Endometrial microvascular endothelial cells (primary cell): Measurements from ENCODE around the gene ASF1B. TPM values are rescaled to one million over a fixed set of nuclear protein-coding genes. Genes with fewer than 3 reads are reported as not detected.

ENCODE experiments used
- in situ Hi-C: cut with HindIII; loops from 2 replicates; pipeline ENCODE4 v1.10.0; 2017; ENCODE audit warnings: low sequenced_read_pairs, low pct_unique_long_range_greater_than_20kb; ENCODE audit errors: inconsistent ontology term
- total RNA-seq: library from RNA; depleted of rRNA; stranded (reverse); fragments of >200 nt; gene quantifications from one replicate; pipeline ENCODE4 v1.2.3, GENCODE V29; 2015; ENCODE audit errors: inconsistent ontology term

Gene ASF1B
- total RNA-seq, 1 donor from 2014 or later, result 46.6 TPM

- in situ Hi-C loops, result no loop called here
These were observed 63.0 kb downstream of the ASF1B start for GRCh38 chr19:14073261-14073924.

- in situ Hi-C loops, result no loop called here
These were observed 63.7 kb downstream of the ASF1B start, which contains the start of gene MISP3 for GRCh38 chr19:14072535-14073260. MISP3 (plus strand) TSS chr19:14072786; CDS start chr19:14073310, 524 bp downstream.

- in situ Hi-C loops, result no loop called here
These were observed 65.9 kb downstream of the ASF1B start for GRCh38 chr19:14070268-14071050.

Other genes starting within 250 kb of the ASF1B start
- not detected for gene BRME1, start 230.5 kb downstream of the ASF1B start, total RNA-seq
- 33.8 TPM for gene CC2D1A, start 230.4 kb downstream of the ASF1B start, total RNA-seq
- gene PODNL1, start 198.2 kb downstream of the ASF1B start, total RNA-seq, result 0.09 TPM
- 49.3 TPM for gene DCAF15, start 184.1 kb downstream of the ASF1B start, total RNA-seq
- gene RFX1, start 130.3 kb downstream of the ASF1B start, total RNA-seq, result 4.6 TPM
- gene RLN3, start 108.4 kb downstream of the ASF1B start, total RNA-seq, result not detected
- gene IL27RA, start 104.8 kb downstream of the ASF1B start, total RNA-seq, result 17.5 TPM
- gene PALM3, start 74.5 kb downstream of the ASF1B start, total RNA-seq, result not detected
- not detected for gene MISP3, start 63.8 kb downstream of the ASF1B start, total RNA-seq
- gene C19orf67, start 50.8 kb downstream of the ASF1B start, total RNA-seq, result not detected
- gene SAMD1, start 45.8 kb downstream of the ASF1B start, total RNA-seq, result 20.3 TPM
- 138 TPM for gene PRKACA, start 18.8 kb downstream of the ASF1B start, total RNA-seq
- gene ADGRL1, start 69.6 kb upstream of the ASF1B start, total RNA-seq, result 0.09 TPM
- 9.4 TPM for gene ADGRE5, start 244.9 kb upstream of the ASF1B start, total RNA-seq